GM23338 (cell line): ENCODE measurements around the gene RAD18. TPM values are rescaled to one million over a fixed set of nuclear protein-coding genes. Genes with fewer than 3 reads are reported as not detected.

Experiments
- ATAC-seq: fragments of 200-7000 bp; cut with Tn5 transposase; 3 replicates; pipeline ENCODE4 v1.9.1; 2020
- DNase-seq: peaks from one replicate; pipeline ENCODE4 v3.0.0-alpha.2; 2015; ENCODE audit warnings: low spot score
- H2AFZ ChIP-seq: fragments of 200-600 bp; sonication (generic); 2 replicates; pipeline ENCODE4 v1.8.0; 2016; ENCODE audit warnings: antibody characterized with exemption, mild to moderate bottlenecking, moderate library complexity
- H3F3A ChIP-seq: fragments of 200-600 bp; sonication (generic); replicated peaks from 2 replicates; pipeline ENCODE4 v1.8.0; 2017; ENCODE audit warnings: antibody characterized with exemption, mixed run types, low read depth
- H3K27ac ChIP-seq: fragments of 200-600 bp; sonication (generic); 2 replicates; pipeline ENCODE4 v1.6.1; 2016; ENCODE audit warnings: low read depth
- H3K27me3 ChIP-seq: fragments of 200-600 bp; sonication (generic); 2 replicates; pipeline ENCODE4 v1.8.0; 2016; ENCODE audit warnings: mild to moderate bottlenecking, mixed run types, moderate library complexity; ENCODE audit not compliant: insufficient read depth
- H3K36me3 ChIP-seq: fragments of 200-600 bp; sonication (generic); 2 replicates; pipeline ENCODE4 v1.8.0; 2016; ENCODE audit warnings: mild to moderate bottlenecking; ENCODE audit not compliant: insufficient read depth
- H3K4me1 ChIP-seq: fragments of 200-600 bp; sonication (generic); 2 replicates; pipeline ENCODE4 v1.8.0; 2016; ENCODE audit warnings: mild to moderate bottlenecking, moderate library complexity; ENCODE audit not compliant: insufficient read depth
- H3K4me2 ChIP-seq: fragments of 200-600 bp; sonication (generic); 2 replicates; pipeline ENCODE4 v1.7.1; 2017; ENCODE audit warnings: mixed run types
- H3K4me3 ChIP-seq: fragments of 200-600 bp; sonication (generic); 2 replicates; pipeline ENCODE4 v1.6.1; 2016; ENCODE audit warnings: mixed run types
- H3K79me2 ChIP-seq: fragments of 200-600 bp; sonication (generic); replicated peaks from 2 replicates; pipeline ENCODE4 v1.8.0; 2017; ENCODE audit warnings: mild to moderate bottlenecking; ENCODE audit not compliant: insufficient read depth
- H3K9me2 ChIP-seq: fragments of 200-600 bp; sonication (generic); 2 replicates; pipeline ENCODE4 v1.8.0; 2017; ENCODE audit not compliant: insufficient read depth
- H4K20me1 ChIP-seq: fragments of 200-600 bp; sonication (generic); replicated peaks from 2 replicates; pipeline ENCODE4 v1.8.0; 2017; ENCODE audit warnings: mild to moderate bottlenecking; ENCODE audit not compliant: insufficient read depth
- H3K27ac Mint-ChIP-seq: 2 replicates; pipeline ENCODE4 v1.8.0; 2020; ENCODE audit warnings: inconsistent platforms, mild to moderate bottlenecking, moderate library complexity, mixed read lengths
- H3K27me3 Mint-ChIP-seq: 3 replicates; pipeline ENCODE4 v1.8.0; 2022; ENCODE audit warnings: low read depth, mild to moderate bottlenecking, moderate library complexity, mixed read lengths, inconsistent platforms; ENCODE audit not compliant: insufficient read depth, poor library complexity
- H3K36me3 Mint-ChIP-seq: 3 replicates; pipeline ENCODE4 v1.8.0; 2021; ENCODE audit warnings: low read depth, mild to moderate bottlenecking, inconsistent platforms, moderate library complexity, mixed read lengths
- H3K4me1 Mint-ChIP-seq: 3 replicates; pipeline ENCODE4 v1.8.0; 2020; ENCODE audit warnings: mild to moderate bottlenecking, inconsistent platforms, mixed read lengths
- H3K4me3 Mint-ChIP-seq: 3 replicates; pipeline ENCODE4 v1.8.0; 2021; ENCODE audit warnings: moderate library complexity, mild to moderate bottlenecking, inconsistent platforms, mixed read lengths
- H3K9me3 Mint-ChIP-seq: 3 replicates; pipeline ENCODE4 v1.8.0; 2020; ENCODE audit warnings: moderate library complexity, mild to moderate bottlenecking, inconsistent platforms, mixed read lengths
- CTCF ChIP-seq, 2 experiments: fragments of 200-600 bp in 1 of 2; sonication (generic) in 1 of 2; conservative IDR thresholded peaks; 2 replicates each; pipeline versions ENCODE4 v1.5.1 to v1.6.1; 2016 to 2017; ENCODE audit warnings: antibody characterized with exemption in 2 of 2, low read depth in 2 of 2, mild to moderate bottlenecking in 2 of 2, moderate library complexity in 1 of 2
- ETS1 ChIP-seq: IDR thresholded peaks from 2 replicates; pipeline ENCODE4 v1.6.1; 2016; ENCODE audit warnings: antibody characterized with exemption
- EZH2 ChIP-seq: fragments of 200-600 bp; sonication (generic); IDR thresholded peaks from one replicate; pipeline ENCODE4 v1.8.0; 2017; ENCODE audit warnings: antibody characterized with exemption, mild to moderate bottlenecking, low read depth; ENCODE audit not compliant: unreplicated experiment
- EZH2phosphoT487 ChIP-seq: fragments of 200-600 bp; sonication (generic); IDR thresholded peaks from one replicate; pipeline ENCODE4 v1.8.1; 2018; ENCODE audit warnings: antibody characterized with exemption; ENCODE audit not compliant: unreplicated experiment
- JUNB ChIP-seq: IDR thresholded peaks from one replicate; pipeline ENCODE4 v1.6.1; 2016; ENCODE audit warnings: antibody characterized with exemption; ENCODE audit not compliant: unreplicated experiment
- NANOG ChIP-seq: IDR thresholded peaks from 2 replicates; pipeline ENCODE4 v1.6.1; 2016; ENCODE audit warnings: antibody characterized with exemption, borderline replicate concordance
- POLR2AphosphoS5 ChIP-seq: IDR thresholded peaks from 2 replicates; pipeline ENCODE4 v1.6.1; 2016; ENCODE audit warnings: antibody characterized with exemption, low read depth
- REST ChIP-seq: IDR thresholded peaks from one replicate; pipeline ENCODE4 v1.6.1; 2018; ENCODE audit warnings: antibody characterized with exemption; ENCODE audit not compliant: unreplicated experiment
- ZNF114 ChIP-seq: fragments of 250-450 bp; sonication (Bioruptor Pico); IDR thresholded peaks from 2 replicates; pipeline ENCODE4 v1.5.0; 2020; ENCODE audit warnings: mild to moderate bottlenecking, moderate library complexity
- ZNF331 ChIP-seq: fragments of 250-450 bp; sonication (Bioruptor Pico); IDR thresholded peaks from 2 replicates; pipeline ENCODE4 v1.5.0; 2020; ENCODE audit warnings: low read depth, mild to moderate bottlenecking, moderate library complexity
- ZNF462 ChIP-seq: fragments of 250-450 bp; sonication (Bioruptor Pico); IDR thresholded peaks from 2 replicates; pipeline ENCODE4 v1.5.0; 2020; ENCODE audit warnings: mild to moderate bottlenecking, moderate library complexity
- polyA plus RNA-seq: library from polyadenylated mRNA; unstranded; fragments of >200 nt; fragmentation: Nextera tagmentation; extraction: Ambion mirVana; gene quantifications from 2 replicates; pipeline ENCODE4 v1.2.1, GENCODE V29; 2016
- total RNA-seq: library from RNA; depleted of rRNA; stranded (reverse); fragments of >200 nt; shearing (Covaris generic); gene quantifications from 2 replicates; pipeline ENCODE4 v1.2.3, GENCODE V29; 2014

Gene RAD18
- total and polyA plus RNA-seq, 2 experiments from 2014 or later = 25.4 to 40.1 TPM

- Mint-ChIP-seq H3K27ac (no peak overlapping the region), H3K4me1 (no peaks in the 10 kb centered on the region), H3K36me3 (peaks cover 27% of the 10 kb centered on the region), H3K27me3 (no peaks in the 10 kb centered on the region), H3K9me3 (no peaks in the 10 kb centered on the region), H3K4me3 (no peak overlapping the region)
- ATAC-seq (no peak), DNase-seq (no peak)
- Histone ChIP-seq H3K4me2 (no peak overlapping the region), H3K36me3 (peaks cover 19% of the 10 kb centered on the region; the same call in 1 of the 2 replicates), H3K79me2 (no peaks in the 10 kb centered on the region), H4K20me1 (no peaks in the 10 kb centered on the region; the same call in 1 of the 2 replicates), H3K4me1 (no peaks in the 10 kb centered on the region), H3K27me3 (no peaks in the 10 kb centered on the region), H3K4me3 (no peak overlapping the region), H2AFZ (no peak overlapping the region), H3K9me2 (no peaks in the 10 kb centered on the region), H3F3A (no peaks in the 10 kb centered on the region), H3K27ac (no peak overlapping the region)
- TF ChIP-seq CTCF (conservative IDR thresholded peaks at IDR 0.05; ENCODE audit: low read depth in 2 of 2) (no peak), EZH2 (no peak), ZNF462 (no peak), ZNF331 (CRISPR knock-in tag) (no peak), POLR2AphosphoS5 (no peak), REST (no peak), JUNB (no peak), EZH2phosphoT487 (no peak), ZNF114 (CRISPR knock-in tag) (no peak), ETS1 (no peak), NANOG (no peak)
These were observed 25.9 kb downstream of the RAD18 start for GRCh38 chr3:8937064-8938020.
